HG03097 (cell line): ENCODE results near the gene HRH1.
"Not testable (repeated sequence)": the region's sequence is repeated elsewhere in the genome, so short reads cannot be mapped to it uniquely, and the experiment has no call there.

Source experiments
- ATAC-seq: cut with Tn5 transposase; IDR thresholded peaks from one replicate; pipeline ENCODE4 v1.9.1; 2021; ENCODE audit not compliant: unreplicated experiment, low FRiP score

Gene HRH1

GRCh38 chr3:11168881-11169805 lies 14.8 kb downstream of the HRH1 start:
- ATAC-seq, result no peak

- no peak for ATAC-seq
These were observed 15.9 kb downstream of the HRH1 start for GRCh38 chr3:11170052-11170770.

- ATAC-seq, result no peak
These were observed 17.9 kb downstream of the HRH1 start for GRCh38 chr3:11172096-11172690.

- ATAC-seq, result no peak
These were observed 19.7 kb downstream of the HRH1 start for GRCh38 chr3:11173828-11174465.

GRCh38 chr3:11178421-11178820 lies 24.1 kb downstream of the HRH1 start:
- ATAC-seq, result no peak

GRCh38 chr3:11184328-11184969 lies 30.2 kb downstream of the HRH1 start:
- ATAC-seq, result not testable (repeated sequence)

- ATAC-seq, result no peak
These were observed 30.9 kb downstream of the HRH1 start for GRCh38 chr3:11185144-11185543.

- ATAC-seq, result no peak
These were observed 31.4 kb downstream of the HRH1 start for GRCh38 chr3:11185564-11186317.

- no peak for ATAC-seq
These were observed 32.0 kb downstream of the HRH1 start for GRCh38 chr3:11186318-11186692.

GRCh38 chr3:11186771-11187191 lies 32.5 kb downstream of the HRH1 start:
- no peak for ATAC-seq

- ATAC-seq, result no peak
These were observed 33.4 kb downstream of the HRH1 start for GRCh38 chr3:11187681-11188080.

GRCh38 chr3:11188231-11188630 lies 33.9 kb downstream of the HRH1 start:
- ATAC-seq, result no peak

- no peak for ATAC-seq
These were observed 40.9 kb downstream of the HRH1 start for GRCh38 chr3:11195201-11195600.

- ATAC-seq, result no peak
These were observed 41.5 kb downstream of the HRH1 start for GRCh38 chr3:11195721-11196332.

- no peak for ATAC-seq
These were observed 43.2 kb downstream of the HRH1 start for GRCh38 chr3:11197484-11197883.

GRCh38 chr3:11198070-11198469 lies 43.8 kb downstream of the HRH1 start:
- ATAC-seq, result no peak

GRCh38 chr3:11198495-11198894 lies 44.2 kb downstream of the HRH1 start:
- no peak for ATAC-seq

GRCh38 chr3:11199902-11200845 lies 45.9 kb downstream of the HRH1 start:
- ATAC-seq, result no peak
